K562 (cell line): ENCODE results near the gene ZNF625. TPM values are rescaled to one million over a fixed set of nuclear protein-coding genes. Genes with fewer than 3 reads are reported as not detected.

ENCODE experiments used
- CBFA2T2 ChIP-seq: fragments of 450-650 bp; conservative IDR thresholded peaks from 2 replicates; pipeline ENCODE4 v1.6.1; 2017; ENCODE audit warnings: mild to moderate bottlenecking
- CBX3 ChIP-seq, 2 experiments: IDR thresholded peaks; 1 replicate in 1 of 2; 2 replicates in 1 of 2; pipeline ENCODE4 v1.6.1; 2012; ENCODE audit warnings: inconsistent platforms in 2 of 2, low read length in 2 of 2, borderline replicate concordance in 1 of 2, control low read depth in 1 of 2
- DPF2 ChIP-seq: fragments of 450-650 bp; IDR thresholded peaks from 2 replicates; pipeline ENCODE4 v1.6.1; 2016
- E2F4 ChIP-seq: sonication (generic); formaldehyde crosslinking; IDR thresholded peaks from 2 replicates; pipeline ENCODE4 v1.8.0; 2022; ENCODE audit warnings: mild to moderate bottlenecking, low read depth, missing genetic modification reagents
- FOXA1 ChIP-seq: fragments of 450-650 bp; IDR thresholded peaks from 2 replicates; pipeline ENCODE4 v1.6.1; 2016; ENCODE audit warnings: mild to moderate bottlenecking, borderline replicate concordance
- IFI16 ChIP-seq: fragments of 250-450 bp; sonication (Bioruptor Pico); IDR thresholded peaks from 2 replicates; pipeline ENCODE4 v2.1.2; 2022; ENCODE audit warnings: mild to moderate bottlenecking, inconsistent platforms
- KLF10 ChIP-seq: fragments of 250-450 bp; sonication (Bioruptor Pico); IDR thresholded peaks from 2 replicates; pipeline ENCODE4 v1.6.1; 2021; ENCODE audit warnings: matching md5 sums
- NBN ChIP-seq: fragments of 450-650 bp; IDR thresholded peaks from 2 replicates; pipeline ENCODE4 v1.6.1; 2016; ENCODE audit warnings: low read depth, mild to moderate bottlenecking
- NCOA1 ChIP-seq: fragments of 450-650 bp; IDR thresholded peaks from 2 replicates; pipeline ENCODE4 v1.6.1; 2016; ENCODE audit warnings: low read depth
- NELFE ChIP-seq: IDR thresholded peaks from 2 replicates; pipeline ENCODE4 v1.6.1; 2011; ENCODE audit warnings: mild to moderate bottlenecking; ENCODE audit not compliant: insufficient read depth, insufficient read length
- NFIX ChIP-seq: fragments of 250-450 bp; sonication (Bioruptor Pico); IDR thresholded peaks from 2 replicates; pipeline ENCODE4 v1.4.0; 2020; ENCODE audit warnings: low read depth, mild to moderate bottlenecking, moderate library complexity
- NFXL1 ChIP-seq: fragments of 450-650 bp; formaldehyde crosslinking; IDR thresholded peaks from 2 replicates; pipeline ENCODE4 v1.4.0; 2021; ENCODE audit warnings: mild to moderate bottlenecking
- SMAD4 ChIP-seq: fragments of 250-450 bp; sonication (Bioruptor Pico); conservative IDR thresholded peaks from 2 replicates; pipeline ENCODE4 v1.8.0; 2021; ENCODE audit warnings: inconsistent platforms, mild to moderate bottlenecking, moderate library complexity
- SOX6 ChIP-seq: fragments of 450-650 bp; IDR thresholded peaks from 2 replicates; pipeline ENCODE4 v1.6.1; 2014; ENCODE audit warnings: mild to moderate bottlenecking
- TCFL5 ChIP-seq: fragments of 250-450 bp; sonication (Bioruptor Pico); conservative IDR thresholded peaks from 2 replicates; pipeline ENCODE4 v1.6.1; 2021; ENCODE audit warnings: mild to moderate bottlenecking, moderate library complexity, matching md5 sums
- TRIM28 ChIP-seq: fragments of 450-650 bp; IDR thresholded peaks from 2 replicates; pipeline ENCODE4 v1.6.1; 2017
- ZKSCAN1 ChIP-seq: fragments of 150-350 bp; IDR thresholded peaks from 2 replicates; pipeline ENCODE4 v1.6.1; 2016; ENCODE audit warnings: low read depth, low read length
- ZNF76 ChIP-seq: fragments of 250-450 bp; sonication (Bioruptor Pico); IDR thresholded peaks from 2 replicates; pipeline ENCODE4 v1.4.0; 2020; ENCODE audit warnings: mild to moderate bottlenecking, moderate library complexity, borderline replicate concordance
- ZNF764 ChIP-seq: fragments of 250-450 bp; sonication (Bioruptor Pico); IDR thresholded peaks from 2 replicates; pipeline ENCODE4 v1.4.0; 2020; ENCODE audit warnings: low read depth, mild to moderate bottlenecking, moderate library complexity
- polyA plus RNA-seq, 8 experiments: library from polyadenylated mRNA; depleted of rRNA in 4 of 8; stranded (reverse) in 5 of 8; unstranded in 3 of 8; fragments of >200 nt; fragmentation: Nextera tagmentation in 2 of 8; fragmentation: Illumina TruSeq in 1 of 8; extraction: Ambion mirVana in 2 of 8; extraction: Trizol in 1 of 8; gene quantifications; 2 replicates each; pipeline versions ENCODE4 v1.2.1 to v1.2.3, GENCODE V29; 2011 to 2014; ENCODE audit warnings: inconsistent platforms in 1 of 8, missing spikeins in 1 of 8
- total RNA-seq, 7 experiments: library from RNA; depleted of rRNA in 6 of 7; stranded (reverse); fragments of >200 nt in 6 of 7; fragmentation: Illumina TruSeq in 2 of 7; extraction: Trizol in 2 of 7; gene quantifications; 2 replicates each; pipeline versions ENCODE4 v1.2.1 to v1.2.3, GENCODE V29; 2011 to 2021; ENCODE audit warnings: low replicate concordance in 1 of 7
- TF ChIP-seq, protein P1 (sequence below): sonication (generic); formaldehyde crosslinking; IDR thresholded peaks from 2 replicates; pipeline ENCODE4 v1.5.0; 2020; ENCODE audit warnings: missing genetic modification reagents
- TF ChIP-seq, protein P2 (sequence below): fragments of 250-450 bp; sonication (Bioruptor Pico); IDR thresholded peaks from 2 replicates; pipeline ENCODE4 v1.5.0; 2021
- TF ChIP-seq, protein P3 (sequence below): sonication (generic); formaldehyde crosslinking; IDR thresholded peaks from 2 replicates; pipeline ENCODE4 v1.8.0; 2022; ENCODE audit warnings: mild to moderate bottlenecking, missing genetic modification reagents
- TF ChIP-seq, protein P4 (sequence below): fragments of 250-450 bp; sonication (Bioruptor Pico); IDR thresholded peaks from 2 replicates; pipeline ENCODE4 v1.4.0; 2020; ENCODE audit warnings: mild to moderate bottlenecking

The ZNF625 gene
- total and polyA plus RNA-seq, 9 of the 15 experiments (the other 6 are each of a cell fraction or from before 2014, with no cell fraction given) = 0.07 to 0.09 TPM; not detected in 7

DNA sequence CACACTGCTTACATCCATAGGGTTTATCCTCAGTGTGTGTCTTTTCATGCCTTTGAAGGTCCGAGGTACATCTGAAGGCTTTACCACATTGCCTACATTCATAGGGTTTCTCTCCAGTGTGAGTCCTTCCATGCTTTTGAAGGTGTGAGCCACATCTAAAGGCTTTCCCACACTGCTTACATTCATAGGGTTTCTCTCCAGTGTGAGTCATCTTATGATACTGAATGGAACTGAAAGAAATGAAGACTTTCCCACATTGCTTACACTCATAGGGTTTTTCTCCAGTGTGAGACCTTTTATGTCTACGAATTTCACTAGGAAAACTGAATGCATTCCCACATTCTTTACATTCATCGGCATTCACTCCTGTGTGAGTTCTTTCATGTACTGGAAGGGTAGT, 23.5 kb downstream of the ZNF625 start (continued):
- no peak for TF ChIP-seq IFI16 (CRISPR knock-in tag)
- no peak for TF ChIP-seq CBFA2T2
- no peak for TF ChIP-seq ZKSCAN1
- TF ChIP-seq SOX6 = peak; percentile 37; the same call in 1 of the 2 replicates
- no peak for TF ChIP-seq NFIX (CRISPR knock-in tag)
- TF ChIP-seq TCFL5 (CRISPR knock-in tag) = no peak
- TF ChIP-seq, protein P1, sequence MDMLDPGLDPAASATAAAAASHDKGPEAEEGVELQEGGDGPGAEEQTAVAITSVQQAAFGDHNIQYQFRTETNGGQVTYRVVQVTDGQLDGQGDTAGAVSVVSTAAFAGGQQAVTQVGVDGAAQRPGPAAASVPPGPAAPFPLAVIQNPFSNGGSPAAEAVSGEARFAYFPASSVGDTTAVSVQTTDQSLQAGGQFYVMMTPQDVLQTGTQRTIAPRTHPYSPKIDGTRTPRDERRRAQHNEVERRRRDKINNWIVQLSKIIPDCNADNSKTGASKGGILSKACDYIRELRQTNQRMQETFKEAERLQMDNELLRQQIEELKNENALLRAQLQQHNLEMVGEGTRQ (CRISPR knock-in tag) = no peak
- TF ChIP-seq SMAD4 = no peak
- TF ChIP-seq NELFE = no peak
- TF ChIP-seq TRIM28 = peak; percentile 88
- no peak for TF ChIP-seq DPF2
- TF ChIP-seq FOXA1 = no peak
- no peak for TF ChIP-seq NBN
- TF ChIP-seq, protein P2, sequence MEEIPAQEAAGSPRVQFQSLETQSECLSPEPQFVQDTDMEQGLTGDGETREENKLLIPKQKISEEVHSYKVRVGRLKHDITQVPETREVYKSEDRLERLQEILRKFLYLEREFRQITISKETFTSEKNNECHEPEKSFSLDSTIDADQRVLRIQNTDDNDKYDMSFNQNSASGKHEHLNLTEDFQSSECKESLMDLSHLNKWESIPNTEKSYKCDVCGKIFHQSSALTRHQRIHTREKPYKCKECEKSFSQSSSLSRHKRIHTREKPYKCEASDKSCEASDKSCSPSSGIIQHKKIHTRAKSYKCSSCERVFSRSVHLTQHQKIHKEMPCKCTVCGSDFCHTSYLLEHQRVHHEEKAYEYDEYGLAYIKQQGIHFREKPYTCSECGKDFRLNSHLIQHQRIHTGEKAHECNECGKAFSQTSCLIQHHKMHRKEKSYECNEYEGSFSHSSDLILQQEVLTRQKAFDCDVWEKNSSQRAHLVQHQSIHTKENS (CRISPR knock-in tag) = no peak
- no peak for TF ChIP-seq E2F4 (CRISPR knock-in tag)
- TF ChIP-seq KLF10 (CRISPR knock-in tag) = no peak
- TF ChIP-seq ZNF76 (CRISPR knock-in tag) = no peak
- no peak for TF ChIP-seq ZNF764 (CRISPR knock-in tag)
- no peak for TF ChIP-seq NFXL1 (CRISPR knock-in tag)
- peak in 1 of 2 experiments; percentile 76; a peak in 1 of 3 replicates for TF ChIP-seq CBX3 (IDR thresholded peaks at IDR 0.05; ENCODE audit: borderline replicate concordance in 1 of 2, low read length in 2 of 2)
- TF ChIP-seq, protein P3, sequence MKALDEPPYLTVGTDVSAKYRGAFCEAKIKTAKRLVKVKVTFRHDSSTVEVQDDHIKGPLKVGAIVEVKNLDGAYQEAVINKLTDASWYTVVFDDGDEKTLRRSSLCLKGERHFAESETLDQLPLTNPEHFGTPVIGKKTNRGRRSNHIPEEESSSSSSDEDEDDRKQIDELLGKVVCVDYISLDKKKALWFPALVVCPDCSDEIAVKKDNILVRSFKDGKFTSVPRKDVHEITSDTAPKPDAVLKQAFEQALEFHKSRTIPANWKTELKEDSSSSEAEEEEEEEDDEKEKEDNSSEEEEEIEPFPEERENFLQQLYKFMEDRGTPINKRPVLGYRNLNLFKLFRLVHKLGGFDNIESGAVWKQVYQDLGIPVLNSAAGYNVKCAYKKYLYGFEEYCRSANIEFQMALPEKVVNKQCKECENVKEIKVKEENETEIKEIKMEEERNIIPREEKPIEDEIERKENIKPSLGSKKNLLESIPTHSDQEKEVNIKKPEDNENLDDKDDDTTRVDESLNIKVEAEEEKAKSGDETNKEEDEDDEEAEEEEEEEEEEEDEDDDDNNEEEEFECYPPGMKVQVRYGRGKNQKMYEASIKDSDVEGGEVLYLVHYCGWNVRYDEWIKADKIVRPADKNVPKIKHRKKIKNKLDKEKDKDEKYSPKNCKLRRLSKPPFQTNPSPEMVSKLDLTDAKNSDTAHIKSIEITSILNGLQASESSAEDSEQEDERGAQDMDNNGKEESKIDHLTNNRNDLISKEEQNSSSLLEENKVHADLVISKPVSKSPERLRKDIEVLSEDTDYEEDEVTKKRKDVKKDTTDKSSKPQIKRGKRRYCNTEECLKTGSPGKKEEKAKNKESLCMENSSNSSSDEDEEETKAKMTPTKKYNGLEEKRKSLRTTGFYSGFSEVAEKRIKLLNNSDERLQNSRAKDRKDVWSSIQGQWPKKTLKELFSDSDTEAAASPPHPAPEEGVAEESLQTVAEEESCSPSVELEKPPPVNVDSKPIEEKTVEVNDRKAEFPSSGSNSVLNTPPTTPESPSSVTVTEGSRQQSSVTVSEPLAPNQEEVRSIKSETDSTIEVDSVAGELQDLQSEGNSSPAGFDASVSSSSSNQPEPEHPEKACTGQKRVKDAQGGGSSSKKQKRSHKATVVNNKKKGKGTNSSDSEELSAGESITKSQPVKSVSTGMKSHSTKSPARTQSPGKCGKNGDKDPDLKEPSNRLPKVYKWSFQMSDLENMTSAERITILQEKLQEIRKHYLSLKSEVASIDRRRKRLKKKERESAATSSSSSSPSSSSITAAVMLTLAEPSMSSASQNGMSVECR (CRISPR knock-in tag) = no peak
- no peak for TF ChIP-seq NCOA1
- TF ChIP-seq, protein P4, sequence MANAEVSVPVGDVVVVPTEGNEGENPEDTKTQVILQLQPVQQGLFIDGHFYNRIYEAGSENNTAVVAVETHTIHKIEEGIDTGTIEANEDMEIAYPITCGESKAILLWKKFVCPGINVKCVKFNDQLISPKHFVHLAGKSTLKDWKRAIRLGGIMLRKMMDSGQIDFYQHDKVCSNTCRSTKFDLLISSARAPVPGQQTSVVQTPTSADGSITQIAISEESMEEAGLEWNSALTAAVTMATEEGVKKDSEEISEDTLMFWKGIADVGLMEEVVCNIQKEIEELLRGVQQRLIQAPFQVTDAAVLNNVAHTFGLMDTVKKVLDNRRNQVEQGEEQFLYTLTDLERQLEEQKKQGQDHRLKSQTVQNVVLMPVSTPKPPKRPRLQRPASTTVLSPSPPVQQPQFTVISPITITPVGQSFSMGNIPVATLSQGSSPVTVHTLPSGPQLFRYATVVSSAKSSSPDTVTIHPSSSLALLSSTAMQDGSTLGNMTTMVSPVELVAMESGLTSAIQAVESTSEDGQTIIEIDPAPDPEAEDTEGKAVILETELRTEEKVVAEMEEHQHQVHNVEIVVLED = no peak
